NCI-H146 (cell line): ENCODE data around the gene ESR1.
"Not testable (repeated sequence)": the region's sequence is repeated elsewhere in the genome, so short reads cannot be mapped to it uniquely, and the experiment has no call there.

ENCODE experiments used
- DNase-seq: peaks from one replicate; lab custom pipeline; 2025; lab: John Stamatoyannopoulos, UW

Gene ESR1

DNA sequence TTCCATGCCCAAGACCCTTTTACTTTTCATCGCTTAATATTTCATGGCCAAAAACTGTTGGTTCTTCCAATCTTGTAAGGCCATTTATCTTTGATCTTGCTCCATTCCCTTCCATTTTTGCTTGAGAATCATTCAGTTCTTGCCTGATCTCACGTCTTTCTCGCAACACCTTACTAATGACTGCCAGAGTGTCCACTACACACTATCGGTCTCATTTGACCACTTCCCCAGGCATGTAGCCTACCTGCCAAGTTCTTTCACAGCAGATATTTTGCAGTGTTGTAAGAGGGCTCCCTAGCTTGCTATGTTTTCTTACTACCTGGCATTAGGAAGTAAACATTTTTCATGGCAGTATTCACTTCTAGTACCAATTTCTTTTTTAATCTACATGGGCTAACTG, 248.0 kb downstream of the ESR1 start:
- DNase-seq, result no peak

DNA sequence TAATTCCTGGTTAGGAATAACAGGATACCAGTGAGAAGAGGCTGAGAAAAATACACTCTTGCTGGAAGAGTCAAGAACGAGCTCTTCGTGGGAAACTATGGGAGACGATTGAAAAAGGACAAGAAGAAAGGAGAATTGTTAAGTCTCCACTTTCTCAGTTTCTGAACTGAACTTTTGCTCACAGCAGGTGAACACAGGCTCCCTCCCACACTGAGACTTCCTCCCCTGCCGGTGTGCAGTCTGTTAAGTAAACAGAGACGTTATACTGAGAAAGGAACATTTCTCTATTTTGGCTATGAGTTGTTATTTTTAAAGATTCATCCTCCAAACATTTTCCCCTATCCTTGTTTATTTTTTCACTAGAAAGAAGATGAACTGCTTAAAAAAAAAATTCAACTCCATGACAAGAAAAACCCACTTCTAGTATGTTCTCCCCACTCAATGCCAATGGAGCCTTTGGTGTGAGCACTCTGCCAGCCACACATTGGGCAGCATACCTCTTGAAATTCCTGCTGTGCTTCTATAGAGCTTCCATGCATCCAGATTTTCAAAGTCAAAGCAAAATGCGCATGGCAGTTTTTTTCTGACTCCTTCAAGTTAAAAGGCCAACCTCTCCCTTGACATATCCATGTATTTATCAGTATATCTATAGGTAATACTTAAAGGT, 250.5 kb downstream of the ESR1 start:
- DNase-seq, result no peak

DNA sequence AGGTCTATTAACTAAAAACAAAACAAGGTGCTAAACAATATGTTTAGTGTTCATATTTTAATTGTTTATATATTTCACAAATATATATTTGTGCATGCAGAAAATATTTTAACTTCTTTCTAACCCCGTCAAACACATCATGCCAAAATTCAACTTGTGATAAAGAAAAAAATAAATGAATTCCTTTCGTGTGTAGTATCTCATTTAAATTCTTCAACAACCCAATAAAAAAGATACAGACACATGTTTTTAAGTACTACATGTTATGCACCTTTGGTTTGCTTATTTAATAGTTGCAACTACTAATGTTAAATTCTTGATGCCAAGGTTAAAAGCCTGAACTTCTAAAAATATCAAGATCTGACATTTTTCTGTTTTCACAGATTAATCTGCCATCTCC, 252.4 kb downstream of the ESR1 start:
- DNase-seq, result no peak

DNA sequence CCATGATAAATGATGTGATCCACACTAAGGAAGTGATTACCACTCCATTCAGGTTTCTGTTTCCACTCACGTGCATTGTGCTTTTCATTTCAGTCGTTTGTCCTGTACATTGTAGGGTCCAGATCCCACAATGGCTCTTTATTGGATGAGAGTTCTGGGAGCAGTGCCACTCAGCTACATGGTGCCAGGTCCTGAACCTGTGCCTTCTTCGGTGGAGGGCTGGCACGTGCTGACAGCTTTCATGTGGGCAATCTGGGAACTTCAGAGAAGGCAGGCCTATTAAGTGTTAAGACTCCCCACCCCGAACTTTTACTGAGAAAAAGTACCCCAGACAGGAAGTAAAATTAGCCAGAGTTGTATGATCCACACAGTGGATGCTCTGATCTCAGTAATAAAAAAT, 255.0 kb downstream of the ESR1 start:
- DNase-seq, result no peak

DNA sequence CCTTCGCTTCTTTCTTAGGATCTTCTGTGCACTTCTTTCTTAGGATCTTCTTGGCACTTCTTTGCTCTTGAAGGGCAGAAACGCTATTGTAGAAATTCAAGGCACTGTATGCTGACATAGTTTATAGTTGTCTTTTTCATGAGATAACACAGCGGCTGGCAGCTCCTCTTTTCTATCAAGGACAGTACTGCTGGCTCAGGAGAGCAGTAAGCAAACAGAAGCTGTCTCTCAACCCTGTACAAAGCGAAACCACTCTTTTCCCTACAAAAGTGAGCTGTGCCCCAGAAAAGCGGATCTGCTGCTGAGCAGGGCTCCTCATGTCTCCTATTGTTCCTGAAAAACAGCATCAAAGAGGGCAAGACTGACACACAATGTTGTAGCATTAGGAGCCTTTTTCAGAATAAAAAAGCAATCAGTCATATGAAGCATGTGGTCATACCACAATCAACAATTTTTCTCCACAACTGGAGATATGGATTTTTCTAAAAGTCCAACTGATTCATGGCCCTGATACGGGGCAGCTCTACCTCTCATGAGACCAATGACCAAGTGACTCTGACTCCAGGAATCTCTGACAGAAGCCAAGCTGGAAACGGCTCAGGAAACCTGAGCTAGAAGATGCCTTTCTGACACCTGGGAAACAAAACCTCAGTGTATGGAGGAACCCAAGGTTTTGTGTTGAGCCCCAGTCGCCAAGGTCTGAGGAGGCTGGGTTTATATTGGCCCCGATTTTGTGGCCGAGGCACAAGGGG, 255.9 kb downstream of the ESR1 start:
- DNase-seq, result no peak

DNA sequence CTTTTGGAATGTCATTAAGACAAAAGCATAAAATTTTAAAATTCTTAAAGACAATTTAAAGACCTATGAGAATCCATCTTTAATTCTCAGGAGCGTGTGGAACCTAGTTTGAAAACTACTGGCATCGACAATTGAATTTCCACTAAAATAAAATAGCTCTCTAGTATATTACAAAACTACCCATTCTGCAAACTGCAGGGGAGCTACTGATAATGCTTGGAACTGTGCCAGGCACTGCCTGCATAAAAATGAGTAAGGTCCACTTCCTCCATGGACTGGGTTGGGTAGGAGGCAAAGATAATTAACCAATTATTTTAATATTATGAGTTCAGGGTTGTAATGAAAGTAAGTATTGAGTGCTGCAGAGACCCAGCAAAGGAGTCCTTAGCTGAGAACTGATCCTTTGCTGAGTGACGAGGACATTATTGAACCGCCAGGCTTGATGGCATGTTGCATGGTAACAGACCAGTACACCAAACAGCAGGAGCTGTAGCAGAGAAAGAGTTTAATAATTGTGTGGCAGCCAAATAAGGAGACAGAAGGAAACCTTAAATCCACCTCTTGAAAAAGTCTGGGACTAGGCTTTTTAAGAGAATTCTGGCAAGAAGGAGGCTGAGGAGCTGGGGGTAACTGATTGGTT, 261.3 kb downstream of the ESR1 start:
- peak; percentile 62 for DNase-seq

DNA sequence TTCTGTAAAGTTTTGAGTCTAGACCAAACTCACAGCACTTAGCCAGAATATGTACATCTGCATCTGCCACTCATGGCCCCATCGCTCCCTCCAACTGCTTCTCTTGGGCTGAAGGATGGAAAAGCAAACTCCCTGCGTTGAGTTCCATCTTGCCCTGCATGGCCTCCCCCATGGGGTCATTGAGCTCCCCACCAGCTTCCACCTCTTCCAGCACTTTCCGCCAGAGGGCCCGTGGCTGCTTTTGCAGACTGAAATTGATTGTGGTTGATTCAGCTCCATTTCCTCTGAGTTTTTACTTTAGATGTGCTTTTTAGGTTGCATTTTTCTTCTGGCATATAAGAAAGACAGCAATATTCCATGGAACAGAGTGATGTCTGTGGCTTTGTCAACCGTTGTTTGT, 263.1 kb downstream of the ESR1 start:
- no peak for DNase-seq

DNA sequence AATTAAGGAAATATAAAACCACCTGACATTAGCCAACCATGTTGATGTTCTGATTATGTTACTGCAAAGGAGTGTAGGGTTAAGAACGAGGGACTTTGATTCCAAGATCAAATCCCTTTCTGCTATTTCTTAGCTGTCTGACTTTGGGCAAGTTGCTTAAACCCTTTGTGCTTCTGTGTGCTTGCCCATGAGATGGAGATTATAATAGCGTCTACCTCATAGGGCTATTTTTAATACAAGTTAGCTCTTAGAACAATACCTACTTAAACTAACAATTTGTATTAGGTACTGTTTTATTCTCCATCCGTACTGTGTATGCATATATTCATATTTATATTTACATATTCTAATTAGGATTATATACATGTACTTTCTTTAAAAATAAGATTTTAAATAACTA, 263.8 kb downstream of the ESR1 start:
- no peak for DNase-seq

DNA sequence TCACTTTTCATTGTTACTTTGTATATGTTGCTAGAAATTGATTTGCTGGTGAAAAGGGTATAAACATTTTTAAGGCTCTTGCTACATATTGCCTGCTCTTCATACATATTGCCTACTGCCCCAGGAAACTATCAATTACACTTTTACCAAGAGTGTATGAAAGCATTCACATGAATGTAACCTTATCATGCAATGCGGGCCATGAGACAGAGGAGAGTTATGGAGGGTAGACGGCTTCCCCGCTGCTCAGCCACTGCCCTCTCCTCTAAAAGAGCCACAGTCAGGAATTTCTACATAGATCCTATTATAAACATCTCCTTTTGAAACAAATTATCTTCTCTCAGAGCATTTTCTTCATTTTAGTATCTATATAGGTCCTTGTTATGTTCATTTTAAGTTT, 264.4 kb downstream of the ESR1 start:
- no peak for DNase-seq

DNA sequence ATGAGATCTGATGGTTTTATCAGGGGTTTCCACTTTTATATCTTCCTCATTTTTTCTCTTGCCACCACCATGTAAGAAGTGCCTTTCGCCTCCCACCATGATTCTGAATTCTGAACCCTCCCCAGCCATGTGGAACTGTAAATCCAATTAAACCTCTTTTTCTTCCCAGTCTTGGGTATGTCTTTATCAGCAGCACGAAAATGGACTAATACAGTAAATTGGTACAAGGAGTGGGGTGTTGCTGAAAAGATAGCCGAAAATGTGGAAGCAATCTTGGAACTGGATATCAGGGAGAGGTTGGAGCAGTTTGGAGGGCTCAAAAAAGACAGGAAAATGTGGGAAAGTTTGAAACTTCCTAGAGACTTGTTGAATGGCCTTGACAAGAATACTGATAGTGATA, 268.8 kb downstream of the ESR1 start:
- DNase-seq, result not testable (repeated sequence)

DNA sequence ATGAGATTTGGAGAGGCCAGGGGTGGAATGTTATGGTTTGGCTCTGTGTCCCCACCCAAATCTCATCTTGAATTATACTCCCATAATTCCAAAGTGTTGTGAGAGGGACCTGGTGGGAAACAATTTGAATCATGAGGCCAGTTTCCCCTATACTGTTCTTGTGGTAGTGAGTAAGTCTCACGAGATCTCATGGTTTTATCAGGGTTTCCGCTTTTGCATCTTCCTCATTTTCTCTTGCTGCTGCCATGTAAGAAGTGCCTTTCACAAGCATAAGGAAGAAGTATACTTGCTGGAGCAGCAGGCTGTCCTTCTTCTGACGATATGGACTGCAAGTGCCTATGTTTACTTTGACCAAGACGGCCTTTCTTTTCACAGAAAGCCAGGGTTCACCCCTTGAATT, 270.5 kb downstream of the ESR1 start:
- DNase-seq, result no peak

DNA sequence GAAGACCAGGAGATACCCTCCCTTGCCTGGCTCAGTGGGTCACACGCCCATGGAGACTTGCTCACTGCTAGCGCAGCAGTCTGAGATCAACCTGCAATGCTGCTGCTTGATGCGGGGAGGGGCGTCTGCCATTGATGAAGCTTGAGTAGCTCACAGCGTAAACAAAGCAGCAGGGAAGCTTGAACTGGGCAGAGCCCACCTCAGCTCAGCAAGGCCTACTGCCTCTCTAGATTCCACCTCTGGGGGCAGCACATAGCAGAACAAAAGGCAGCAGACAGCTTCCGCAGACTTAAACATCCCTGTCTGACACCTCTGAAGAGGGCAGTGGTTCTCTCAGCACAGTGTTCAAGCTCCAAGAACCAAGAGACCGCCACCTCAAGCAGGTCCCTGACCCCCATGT, 271.3 kb downstream of the ESR1 start:
- DNase-seq, result peak; percentile 52

DNA sequence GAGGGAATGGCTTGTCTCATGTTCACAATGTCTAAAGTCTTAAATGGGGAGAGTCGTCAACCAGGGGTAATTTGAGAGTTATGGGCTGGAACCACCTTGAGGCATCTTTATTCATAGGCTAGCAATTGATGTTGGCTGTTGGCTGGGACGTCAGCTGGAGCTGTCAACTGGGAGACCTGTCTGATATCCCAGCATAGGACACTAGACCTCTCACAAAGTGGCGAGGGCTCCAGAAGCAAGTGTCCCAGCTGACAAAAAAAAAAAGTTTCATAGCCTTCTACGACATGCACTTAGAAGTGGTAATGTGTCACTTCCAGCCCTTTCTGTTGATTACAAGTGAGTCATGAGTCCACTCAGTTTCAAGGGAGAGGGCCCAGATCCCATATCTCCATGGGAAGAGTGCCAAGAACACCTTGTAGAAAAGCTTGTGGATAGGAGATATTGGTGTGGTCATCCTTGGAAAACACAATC, 278.0 kb downstream of the ESR1 start:
- DNase-seq, result no peak

DNA sequence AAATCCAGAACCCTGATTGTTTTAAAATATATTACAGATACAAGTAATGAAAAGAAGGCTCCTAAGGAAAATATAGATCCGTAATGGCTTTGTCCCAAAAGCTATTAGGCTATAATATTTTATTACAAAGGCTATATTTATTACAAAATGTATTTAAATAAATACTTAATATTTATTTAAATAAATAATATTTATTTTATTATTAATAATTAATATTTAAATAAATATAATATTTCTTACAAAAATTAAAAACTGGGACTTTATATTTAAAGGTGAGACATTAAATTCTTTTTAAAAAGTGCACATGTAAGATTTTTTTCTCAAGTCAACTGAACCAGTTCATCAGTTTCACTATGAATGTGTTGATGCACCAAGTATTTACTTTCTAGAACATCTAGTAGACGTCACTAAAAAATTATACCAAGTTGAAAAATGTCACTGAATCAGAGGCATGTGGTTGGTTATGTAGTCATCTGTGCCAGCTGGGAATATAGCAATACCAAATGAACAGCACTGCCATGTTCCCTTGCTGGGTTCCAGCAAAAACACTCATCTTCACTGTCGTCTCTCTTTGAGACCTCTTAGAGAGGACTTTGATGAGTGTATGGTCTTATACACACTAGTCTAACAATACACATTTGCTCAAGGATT, 278.9 kb downstream of the ESR1 start:
- DNase-seq, result no peak

DNA sequence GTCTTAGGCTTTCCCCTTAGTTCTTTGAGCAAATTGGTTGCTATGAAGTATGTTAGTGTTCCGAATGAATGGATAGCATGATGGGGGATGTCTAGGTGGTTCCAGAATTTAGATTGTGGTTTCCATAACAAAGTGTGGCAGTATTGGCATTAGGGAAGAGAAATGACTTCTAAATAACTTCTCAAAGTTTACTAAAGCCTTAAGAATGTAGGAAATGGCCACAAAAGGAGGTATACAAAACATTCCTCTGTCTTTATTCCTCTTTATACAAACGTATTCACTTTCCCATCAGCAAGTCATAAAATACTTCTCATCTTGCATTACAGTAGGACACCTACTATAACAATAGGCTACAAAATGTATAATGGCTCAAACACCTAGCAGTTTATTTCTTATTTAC, 279.6 kb downstream of the ESR1 start:
- no peak for DNase-seq

DNA sequence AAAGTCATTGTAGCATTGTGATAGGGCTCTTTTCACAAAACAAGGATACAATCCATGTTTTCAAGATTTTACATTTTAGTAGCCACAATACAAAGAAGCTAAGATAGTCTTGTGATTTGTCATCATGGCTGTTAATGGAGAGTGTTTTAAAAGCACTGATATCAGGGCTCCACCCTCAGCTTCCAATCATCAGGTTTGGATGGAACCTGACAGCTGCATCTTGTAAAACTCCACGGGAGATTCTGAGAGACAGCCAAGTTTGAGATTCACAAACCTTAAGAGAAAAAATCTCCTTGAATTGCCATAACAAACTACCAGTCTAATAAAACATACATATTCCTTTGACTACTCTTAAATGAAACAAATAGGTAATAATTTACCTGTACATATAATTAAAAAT, 280.2 kb downstream of the ESR1 start:
- no peak for DNase-seq

DNA sequence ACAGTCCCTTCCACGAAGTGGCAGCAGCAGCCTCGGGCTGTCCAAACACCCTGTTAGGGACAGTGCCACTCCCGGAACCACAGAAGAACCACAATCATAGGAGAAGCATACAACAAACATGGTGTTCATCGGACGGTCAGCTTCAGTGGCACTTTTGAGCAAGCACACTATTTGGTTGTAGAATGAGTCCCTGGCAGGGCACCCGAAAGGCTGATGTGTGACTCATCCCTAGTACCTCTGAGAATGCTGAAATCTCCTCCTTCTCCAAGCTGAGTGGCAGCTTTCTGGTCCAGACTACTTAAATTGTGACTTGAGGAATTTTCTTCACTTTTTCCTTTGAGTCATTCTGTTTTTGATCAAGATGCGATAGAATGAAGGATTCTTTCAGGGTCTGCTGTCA, 282.5 kb downstream of the ESR1 start:
- DNase-seq, result no peak

DNA sequence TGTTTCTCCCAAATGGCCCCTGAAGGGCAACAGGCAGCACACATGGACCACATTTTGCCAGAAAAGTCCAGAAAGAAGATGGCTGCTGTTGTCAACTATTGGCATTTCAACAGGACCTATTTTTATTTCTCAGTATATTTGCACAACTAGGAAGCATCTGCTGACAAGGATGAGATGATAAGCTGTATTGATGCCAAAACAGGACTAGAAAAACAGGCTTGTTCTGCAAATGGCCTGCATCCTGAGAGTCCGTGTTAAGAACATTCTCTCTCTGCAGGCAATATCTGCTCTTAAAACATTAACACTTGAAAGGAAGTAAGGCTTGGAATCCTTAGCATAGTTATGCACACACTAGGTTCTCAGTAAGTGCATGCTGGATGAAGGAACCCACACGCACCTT, 283.7 kb downstream of the ESR1 start:
- DNase-seq, result no peak

DNA sequence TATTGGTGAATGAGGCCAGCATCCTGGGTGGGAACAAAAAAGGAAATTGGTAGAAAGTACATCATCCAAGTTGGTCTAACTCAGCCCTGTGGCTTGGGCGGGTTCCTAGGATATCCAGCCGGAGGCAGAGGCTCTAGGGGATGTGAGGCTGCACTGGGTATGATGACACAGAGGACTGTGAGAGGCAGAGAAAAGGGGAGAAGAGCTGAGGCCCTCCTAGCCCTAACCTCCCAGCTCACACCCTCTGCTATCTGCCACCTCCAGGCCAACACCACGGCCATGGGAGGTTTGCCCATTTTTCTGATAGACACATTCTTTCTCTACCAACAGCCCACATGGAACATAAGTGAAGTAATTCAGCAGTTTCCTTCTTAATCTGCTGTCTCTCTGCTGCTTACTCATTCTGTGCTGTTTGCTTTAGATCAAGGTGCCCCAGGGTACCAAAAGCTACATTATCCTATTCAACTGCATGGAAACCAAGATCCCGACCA, 284.4 kb downstream of the ESR1 start:
- no peak for DNase-seq

DNA sequence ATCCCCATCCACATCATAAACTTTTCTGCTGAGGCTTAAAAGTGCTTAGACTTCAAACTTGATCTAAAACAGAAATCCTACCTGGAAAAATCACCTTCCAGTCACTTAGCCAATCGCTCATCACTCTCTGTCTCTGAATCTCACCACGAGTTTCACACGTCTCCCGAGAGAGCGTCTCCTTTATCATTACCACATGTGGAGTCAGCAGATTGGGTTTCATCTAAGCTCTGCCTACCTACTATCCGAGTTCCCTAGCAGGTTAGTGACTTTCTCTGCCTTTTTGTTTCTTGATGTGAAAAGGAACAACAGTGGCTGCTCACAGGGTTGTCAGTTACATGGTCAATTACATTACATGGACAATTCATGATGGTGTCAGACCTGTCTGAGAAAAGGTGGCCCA, 286.2 kb downstream of the ESR1 start:
- peak; percentile 18 for DNase-seq

DNA sequence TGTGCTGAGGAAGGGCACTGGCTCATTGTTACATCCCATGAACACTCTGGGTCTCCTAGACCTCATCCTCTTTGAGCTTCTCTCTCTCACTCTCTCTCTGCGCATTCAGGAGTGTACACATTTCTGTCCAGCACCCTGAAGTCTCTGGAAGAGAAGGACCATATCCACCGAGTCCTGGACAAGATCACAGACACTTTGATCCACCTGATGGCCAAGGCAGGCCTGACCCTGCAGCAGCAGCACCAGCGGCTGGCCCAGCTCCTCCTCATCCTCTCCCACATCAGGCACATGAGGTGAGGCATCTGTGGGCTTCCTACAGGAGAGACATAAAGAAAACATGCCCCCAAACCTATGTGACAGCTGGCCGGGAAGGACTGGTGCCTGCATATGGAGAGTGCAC, 286.8 kb downstream of the ESR1 start:
- DNase-seq, result no peak

DNA sequence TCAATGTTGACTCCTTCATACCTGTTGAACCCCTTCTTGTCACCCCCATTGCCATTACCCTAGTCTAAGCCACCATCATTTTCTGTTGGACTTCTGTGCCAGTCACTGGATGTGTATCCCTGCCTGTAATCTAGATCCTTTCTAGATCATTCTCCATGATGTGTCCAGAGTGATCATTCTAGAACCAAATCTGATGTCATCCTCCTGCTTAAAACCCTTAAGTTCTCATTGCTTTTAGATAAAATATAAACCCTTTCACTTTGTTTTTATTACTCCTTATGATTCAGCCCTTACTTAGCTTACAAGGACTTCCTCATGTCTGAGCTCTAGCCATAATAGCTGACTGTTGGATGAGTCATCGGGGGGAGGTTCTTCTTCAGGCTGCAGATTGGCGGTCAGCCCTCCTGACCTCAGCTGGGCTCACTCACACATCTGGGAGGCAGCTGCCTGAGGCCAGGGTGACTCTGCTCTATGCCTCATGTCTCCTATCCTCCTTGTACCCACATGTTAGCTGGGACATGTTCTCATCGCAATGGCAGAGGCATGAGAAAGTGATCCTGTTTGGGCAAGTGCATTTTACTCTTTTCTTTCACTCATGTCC, 287.6 kb downstream of the ESR1 start:
- DNase-seq, result no peak
